HCT116 (cell line): ENCODE results near the gene WSB1.

Source experiments
- CBX3 ChIP-seq: IDR thresholded peaks from 2 replicates; pipeline ENCODE4 v1.6.1; 2012; ENCODE audit warnings: low read depth
- CEBPB ChIP-seq: IDR thresholded peaks from 2 replicates; pipeline ENCODE4 v1.6.1; 2012; ENCODE audit warnings: low read depth
- POLR2A ChIP-seq: IDR thresholded peaks from 2 replicates; pipeline ENCODE4 v1.7.0; 2011; ENCODE audit warnings: borderline replicate concordance; ENCODE audit not compliant: insufficient read depth, insufficient read length; ENCODE audit errors: extremely low read depth
- POLR2AphosphoS5 ChIP-seq: IDR thresholded peaks from 2 replicates; pipeline ENCODE4 v1.6.1; 2011; ENCODE audit warnings: mild to moderate bottlenecking, low read depth, low read length, moderate library complexity
- SIN3A ChIP-seq: IDR thresholded peaks from 2 replicates; pipeline ENCODE4 v1.6.1; 2012; ENCODE audit warnings: low read depth
- SP1 ChIP-seq: IDR thresholded peaks from 2 replicates; pipeline ENCODE4 v1.6.1; 2012; ENCODE audit warnings: low read depth
- SRF ChIP-seq: IDR thresholded peaks from 2 replicates; pipeline ENCODE4 v1.6.1; 2012; ENCODE audit warnings: low read depth
- TF ChIP-seq, protein P1 (sequence below), 3 experiments: fragments of 200-600 bp in 1 of 3; sonication (generic) in 1 of 3; IDR thresholded peaks in 2 of 3; conservative IDR thresholded peaks in 1 of 3; 2 replicates each; pipeline ENCODE4 v1.5.1; 2012 to 2017; ENCODE audit warnings: low read depth in 2 of 3, low read length in 2 of 3, antibody characterized with exemption in 1 of 3, borderline replicate concordance in 1 of 3, control low read depth in 1 of 3, mild to moderate bottlenecking in 1 of 3, mixed read lengths in 1 of 3, mixed run types in 1 of 3, moderate library complexity in 1 of 3; ENCODE audit not compliant: insufficient read depth in 1 of 3

DNA sequence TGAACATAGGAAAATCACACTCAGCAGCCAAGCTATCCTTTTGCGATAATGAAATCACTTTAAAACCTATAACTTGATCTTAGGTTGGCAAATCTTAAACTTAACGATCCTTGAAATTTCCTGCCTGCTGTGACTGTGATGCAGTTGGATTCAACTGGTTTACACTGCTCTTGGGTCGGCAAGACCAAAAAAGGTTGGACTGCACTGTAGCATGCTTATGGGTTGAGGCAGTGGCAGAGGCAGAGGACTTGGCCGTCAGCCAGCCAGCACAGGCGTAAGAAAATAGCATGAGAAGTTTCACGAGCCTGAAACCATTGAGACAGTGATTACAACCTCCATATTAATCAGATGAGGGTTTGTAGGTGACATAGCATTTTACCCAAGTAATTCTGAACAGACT, 21.4 kb downstream of the WSB1 start:
- TF ChIP-seq, protein P1, sequence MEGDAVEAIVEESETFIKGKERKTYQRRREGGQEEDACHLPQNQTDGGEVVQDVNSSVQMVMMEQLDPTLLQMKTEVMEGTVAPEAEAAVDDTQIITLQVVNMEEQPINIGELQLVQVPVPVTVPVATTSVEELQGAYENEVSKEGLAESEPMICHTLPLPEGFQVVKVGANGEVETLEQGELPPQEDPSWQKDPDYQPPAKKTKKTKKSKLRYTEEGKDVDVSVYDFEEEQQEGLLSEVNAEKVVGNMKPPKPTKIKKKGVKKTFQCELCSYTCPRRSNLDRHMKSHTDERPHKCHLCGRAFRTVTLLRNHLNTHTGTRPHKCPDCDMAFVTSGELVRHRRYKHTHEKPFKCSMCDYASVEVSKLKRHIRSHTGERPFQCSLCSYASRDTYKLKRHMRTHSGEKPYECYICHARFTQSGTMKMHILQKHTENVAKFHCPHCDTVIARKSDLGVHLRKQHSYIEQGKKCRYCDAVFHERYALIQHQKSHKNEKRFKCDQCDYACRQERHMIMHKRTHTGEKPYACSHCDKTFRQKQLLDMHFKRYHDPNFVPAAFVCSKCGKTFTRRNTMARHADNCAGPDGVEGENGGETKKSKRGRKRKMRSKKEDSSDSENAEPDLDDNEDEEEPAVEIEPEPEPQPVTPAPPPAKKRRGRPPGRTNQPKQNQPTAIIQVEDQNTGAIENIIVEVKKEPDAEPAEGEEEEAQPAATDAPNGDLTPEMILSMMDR (IDR thresholded peaks at IDR 0.05 in 2 of 3, conservative IDR thresholded peaks at IDR 0.05 in 1 of 3; ENCODE audit: borderline replicate concordance in 1 of 3, insufficient read depth in 1 of 3, low read depth in 2 of 3, low read length in 2 of 3) = no peak
- no peak for TF ChIP-seq CBX3
- TF ChIP-seq POLR2A = no peak
- no peak for TF ChIP-seq SIN3A
- TF ChIP-seq POLR2AphosphoS5 = no peak
- TF ChIP-seq CEBPB = no peak
- no peak for TF ChIP-seq SP1
- no peak for TF ChIP-seq SRF
